Endodermal cell (in vitro differentiated cells): ENCODE measurements around the gene SCN2B. TPM values are rescaled to one million over a fixed set of nuclear protein-coding genes. Genes with fewer than 3 reads are reported as not detected.

Experiments
- DNase-seq: peaks from one replicate; pipeline ENCODE4 v3.0.0-alpha.2; 2017
- H3K27ac ChIP-seq: 2 replicates; pipeline ENCODE4 v1.5.1; 2013; ENCODE audit warnings: mild to moderate bottlenecking, low read depth, low read length, moderate library complexity
- H3K27me3 ChIP-seq: 2 replicates; pipeline ENCODE4 v1.6.1; 2013; ENCODE audit warnings: mild to moderate bottlenecking, low read length, moderate library complexity; ENCODE audit not compliant: insufficient read depth, control insufficient read depth, poor library complexity, severe bottlenecking
- H3K36me3 ChIP-seq: 2 replicates; pipeline ENCODE4 v1.7.0; 2013; ENCODE audit warnings: mild to moderate bottlenecking, low read length, moderate library complexity; ENCODE audit not compliant: control insufficient read depth, insufficient read depth
- H3K4me1 ChIP-seq: one replicate; pipeline ENCODE4 v1.7.0; 2013; ENCODE audit warnings: low read length; ENCODE audit not compliant: control insufficient read depth, insufficient read depth
- H3K4me3 ChIP-seq: 2 replicates; pipeline ENCODE4 v1.5.1; 2013; ENCODE audit warnings: mild to moderate bottlenecking, low read length, moderate library complexity
- H3K9ac ChIP-seq: 2 replicates; pipeline ENCODE4 v1.6.1; 2013; ENCODE audit warnings: mild to moderate bottlenecking, low read length, moderate library complexity; ENCODE audit not compliant: poor library complexity, severe bottlenecking; ENCODE audit errors: extremely low read depth
- H3K9me3 ChIP-seq: 2 replicates; pipeline ENCODE4 v1.6.1; 2013; ENCODE audit warnings: mild to moderate bottlenecking, low read length, moderate library complexity; ENCODE audit not compliant: control insufficient read depth
- H3K27ac Mint-ChIP-seq: 2 replicates; pipeline ENCODE4 v1.8.0; 2020; ENCODE audit warnings: mixed read lengths
- H3K27me3 Mint-ChIP-seq: 2 replicates; pipeline ENCODE4 v1.8.0; 2021; ENCODE audit warnings: mild to moderate bottlenecking, mixed read lengths; ENCODE audit not compliant: insufficient read depth
- H3K36me3 Mint-ChIP-seq: 2 replicates; pipeline ENCODE4 v1.8.0; 2020; ENCODE audit warnings: low read depth, mixed read lengths
- H3K4me1 Mint-ChIP-seq: 2 replicates; pipeline ENCODE4 v1.8.0; 2020; ENCODE audit warnings: mixed read lengths
- H3K4me3 Mint-ChIP-seq: 2 replicates; pipeline ENCODE4 v1.8.0; 2020; ENCODE audit warnings: mild to moderate bottlenecking, moderate library complexity, mixed read lengths
- H3K9me3 Mint-ChIP-seq: 2 replicates; pipeline ENCODE4 v1.8.0; 2020; ENCODE audit warnings: mild to moderate bottlenecking, mixed read lengths
- CTCF ChIP-seq: fragments of 200-600 bp; sonication (generic); conservative IDR thresholded peaks from 2 replicates; pipeline ENCODE4 v1.5.0; 2021; ENCODE audit warnings: antibody characterized with exemption, mild to moderate bottlenecking
- WGBS, 2 experiments: methylation state at CpG; one replicate each; pipeline versions ENCODE4 v1.1.5 to v1.1.7; 2013; ENCODE audit warnings: missing lambda C conversion rate in 2 of 2, mixed read lengths in 1 of 2; ENCODE audit not compliant: insufficient coverage in 1 of 2, insufficient read length in 1 of 2; 5-methylcytosine and 5-hydroxymethylcytosine counted together
- total RNA-seq, 2 donors: library from RNA; stranded (reverse); fragmentation: NEBNext Ultra II Directional in 1 of 2; extraction: Animal tissue kit (Norgen Biotek cat#: 25700) in 1 of 2; gene quantifications; 2 replicates in 1 of 2; 3 replicates in 1 of 2; pipeline ENCODE4 v1.2.1, GENCODE V29; 2021

Gene SCN2B
- total RNA-seq, 2 donors from 2014 or later = 0.11 to 0.20 TPM

GRCh38 chr11:118115048-118115447, 61.4 kb downstream of the SCN2B start:
- H3K4me3 Mint-ChIP-seq = no peak overlapping the region
- peaks cover 2% of the 10 kb centered on the region for H3K4me1 Mint-ChIP-seq
- H3K9ac ChIP-seq = no peak overlapping the region
- H3K27me3 Mint-ChIP-seq = peaks cover 10% of the 10 kb centered on the region
- no peaks in the 10 kb centered on the region for H3K36me3 Mint-ChIP-seq
- H3K4me3 ChIP-seq = no peak overlapping the region
- TF ChIP-seq CTCF = no peak
- H3K27ac Mint-ChIP-seq = no peak overlapping the region
- H3K27me3 ChIP-seq = no peaks in the 10 kb centered on the region
- peaks cover 6% of the 10 kb centered on the region for H3K4me1 ChIP-seq
- DNase-seq = no peak
- peaks cover 10% of the 10 kb centered on the region for H3K9me3 ChIP-seq
- H3K27ac ChIP-seq = no peak overlapping the region
- 94 to 98% methylated on average over 6 to 7 of the region's 7 CpGs for WGBS, 2 experiments
- peaks cover 4% of the 10 kb centered on the region for H3K9me3 Mint-ChIP-seq
- H3K36me3 ChIP-seq = no peaks in the 10 kb centered on the region

GRCh38 chr11:118114266-118114665, 62.2 kb downstream of the SCN2B start:
- 64% methylated on average over 1 of the region's 1 CpG; no CpG with 5 or more reads in 1 of the 2 experiments for WGBS, 2 experiments

GRCh38 chr11:118112711-118113430, 63.6 kb downstream of the SCN2B start:
- Mint-ChIP-seq H3K27me3 (peaks cover 9% of the 10 kb centered on the region), H3K4me3 (no peak overlapping the region), H3K36me3 (no peaks in the 10 kb centered on the region), H3K27ac (no peak overlapping the region), H3K9me3 (peaks cover 4% of the 10 kb centered on the region), H3K4me1 (peaks cover 6% of the 10 kb centered on the region)
- 89 to 96% methylated on average over 7 to 11 of the region's 11 CpGs for WGBS, 2 experiments
- Histone ChIP-seq H3K9ac (no peak overlapping the region), H3K36me3 (no peaks in the 10 kb centered on the region), H3K4me3 (no peak overlapping the region), H3K9me3 (peaks cover 10% of the 10 kb centered on the region), H3K4me1 (peaks cover 2% of the 10 kb centered on the region), H3K27ac (no peak overlapping the region), H3K27me3 (no peaks in the 10 kb centered on the region)
- TF ChIP-seq CTCF = no peak
- DNase-seq = no peak

More at GRCh38 chr11:118114266-118114665, 62.2 kb downstream of the SCN2B start:
- Mint-ChIP-seq H3K27me3 (peaks cover 10% of the 10 kb centered on the region), H3K27ac (no peak overlapping the region), H3K9me3 (peaks cover 4% of the 10 kb centered on the region), H3K36me3 (no peaks in the 10 kb centered on the region), H3K4me1 (peaks cover 2% of the 10 kb centered on the region), H3K4me3 (no peak overlapping the region)
- Histone ChIP-seq H3K27ac (no peak overlapping the region), H3K27me3 (no peaks in the 10 kb centered on the region), H3K9me3 (peaks cover 10% of the 10 kb centered on the region), H3K4me1 (peaks cover 6% of the 10 kb centered on the region), H3K9ac (no peak overlapping the region), H3K36me3 (no peaks in the 10 kb centered on the region), H3K4me3 (no peak overlapping the region)
- peak; percentile 49 for TF ChIP-seq CTCF
- DNase-seq = no peak

Other genes starting within 250 kb of the SCN2B start
- gene TMPRSS13, start 247.2 kb downstream of the SCN2B start, total RNA-seq = 1 to 10 TPM; 2.5 to 6.4 TPM
- gene IL10RA, start 190.2 kb downstream of the SCN2B start, total RNA-seq = under 1 TPM; 0.46 to 0.51 TPM
- gene TMPRSS4, start 99.6 kb downstream of the SCN2B start, total RNA-seq = not detected
- gene SMIM35, start 89.7 kb downstream of the SCN2B start, total RNA-seq = not detected
- gene SCN4B, start 23.8 kb downstream of the SCN2B start, total RNA-seq = under 1 TPM; 0.15 to 0.20 TPM
- gene JAML, start 48.4 kb upstream of the SCN2B start, total RNA-seq = under 1 TPM; 0.40 to 0.55 TPM
- gene MPZL3, start 75.7 kb upstream of the SCN2B start, total RNA-seq = 1 to 10 TPM; 4.1 to 5.7 TPM
- 1 to 10 TPM; 3.2 to 4.4 TPM for gene MPZL2, start 87.7 kb upstream of the SCN2B start, total RNA-seq
- under 1 TPM in 1 of 2 donors, not detected in 1; 0.29 TPM for gene CD3E, start 128.1 kb upstream of the SCN2B start, total RNA-seq
- gene CD3D, start 166.1 kb upstream of the SCN2B start, total RNA-seq = under 1 TPM in 1 of 2 donors, not detected in 1; 0.92 TPM
- not detected for gene CD3G, start 167.7 kb upstream of the SCN2B start, total RNA-seq
- 10 to 100 TPM; 39.6 to 42.6 TPM for gene UBE4A, start 183.0 kb upstream of the SCN2B start, total RNA-seq
- gene ATP5MG, start 225.0 kb upstream of the SCN2B start, total RNA-seq = 100 to 1,000 TPM; 214 to 283 TPM